Tibial nerve (tissue), 4 donors: Measurements from ENCODE around the gene SUDS3.

Experiments
- EP300 ChIP-seq, 2 donors: sonication (generic); formaldehyde crosslinking; IDR thresholded peaks; one replicate each; pipeline ENCODE4 v1.6.1; 2017; ENCODE audit warnings: antibody characterized with exemption in 2 of 2, mild to moderate bottlenecking in 1 of 2
- POLR2A ChIP-seq, 2 donors: fragments of 450-650 bp; IDR thresholded peaks; one replicate each; pipeline ENCODE4 v1.6.1; 2017; ENCODE audit warnings: antibody characterized with exemption in 2 of 2, mild to moderate bottlenecking in 2 of 2, moderate library complexity in 2 of 2
- TF ChIP-seq, protein P1 (sequence below), 5 experiments: fragments of 200-600 bp in 3 of 5; fragments of 450-650 bp in 2 of 5; sonication (generic) in 3 of 5; IDR thresholded peaks; one replicate each; pipeline ENCODE4 v1.5.1; 2016 to 2019; ENCODE audit warnings: antibody characterized with exemption in 5 of 5, mild to moderate bottlenecking in 3 of 5, moderate library complexity in 2 of 5

- TF ChIP-seq, protein P1, sequence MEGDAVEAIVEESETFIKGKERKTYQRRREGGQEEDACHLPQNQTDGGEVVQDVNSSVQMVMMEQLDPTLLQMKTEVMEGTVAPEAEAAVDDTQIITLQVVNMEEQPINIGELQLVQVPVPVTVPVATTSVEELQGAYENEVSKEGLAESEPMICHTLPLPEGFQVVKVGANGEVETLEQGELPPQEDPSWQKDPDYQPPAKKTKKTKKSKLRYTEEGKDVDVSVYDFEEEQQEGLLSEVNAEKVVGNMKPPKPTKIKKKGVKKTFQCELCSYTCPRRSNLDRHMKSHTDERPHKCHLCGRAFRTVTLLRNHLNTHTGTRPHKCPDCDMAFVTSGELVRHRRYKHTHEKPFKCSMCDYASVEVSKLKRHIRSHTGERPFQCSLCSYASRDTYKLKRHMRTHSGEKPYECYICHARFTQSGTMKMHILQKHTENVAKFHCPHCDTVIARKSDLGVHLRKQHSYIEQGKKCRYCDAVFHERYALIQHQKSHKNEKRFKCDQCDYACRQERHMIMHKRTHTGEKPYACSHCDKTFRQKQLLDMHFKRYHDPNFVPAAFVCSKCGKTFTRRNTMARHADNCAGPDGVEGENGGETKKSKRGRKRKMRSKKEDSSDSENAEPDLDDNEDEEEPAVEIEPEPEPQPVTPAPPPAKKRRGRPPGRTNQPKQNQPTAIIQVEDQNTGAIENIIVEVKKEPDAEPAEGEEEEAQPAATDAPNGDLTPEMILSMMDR (IDR thresholded peaks at IDR 0.05), result no peak
- TF ChIP-seq POLR2A (IDR thresholded peaks at IDR 0.05) (no peak), EP300 (IDR thresholded peaks at IDR 0.05) (no peak)
Measured at GRCh38 chr12:118371321-118372282, 4.8 kb upstream of the SUDS3 start.
